Smooth muscle cell of the coronary artery (primary cell): ENCODE measurements around the gene PLCB4. TPM values are rescaled to one million over a fixed set of nuclear protein-coding genes. Genes with fewer than 3 reads are reported as not detected.

Experiments
- total RNA-seq: library from RNA; depleted of rRNA; stranded (reverse); fragments of >200 nt; gene quantifications from 2 replicates; pipeline ENCODE4 v1.2.3, GENCODE V29; 2014; ENCODE audit warnings: low replicate concordance

PLCB4 gene
- total RNA-seq, result 1.1 and 1.8 TPM in 2 replicates

GRCh38 chr20:9068841-9069663 is at the start of gene PLCB4:
TSS of gene PLCB4 (plus strand) at chr20:9069087. CDS start at chr20:9307815, 238,728 bp downstream.

DNA sequence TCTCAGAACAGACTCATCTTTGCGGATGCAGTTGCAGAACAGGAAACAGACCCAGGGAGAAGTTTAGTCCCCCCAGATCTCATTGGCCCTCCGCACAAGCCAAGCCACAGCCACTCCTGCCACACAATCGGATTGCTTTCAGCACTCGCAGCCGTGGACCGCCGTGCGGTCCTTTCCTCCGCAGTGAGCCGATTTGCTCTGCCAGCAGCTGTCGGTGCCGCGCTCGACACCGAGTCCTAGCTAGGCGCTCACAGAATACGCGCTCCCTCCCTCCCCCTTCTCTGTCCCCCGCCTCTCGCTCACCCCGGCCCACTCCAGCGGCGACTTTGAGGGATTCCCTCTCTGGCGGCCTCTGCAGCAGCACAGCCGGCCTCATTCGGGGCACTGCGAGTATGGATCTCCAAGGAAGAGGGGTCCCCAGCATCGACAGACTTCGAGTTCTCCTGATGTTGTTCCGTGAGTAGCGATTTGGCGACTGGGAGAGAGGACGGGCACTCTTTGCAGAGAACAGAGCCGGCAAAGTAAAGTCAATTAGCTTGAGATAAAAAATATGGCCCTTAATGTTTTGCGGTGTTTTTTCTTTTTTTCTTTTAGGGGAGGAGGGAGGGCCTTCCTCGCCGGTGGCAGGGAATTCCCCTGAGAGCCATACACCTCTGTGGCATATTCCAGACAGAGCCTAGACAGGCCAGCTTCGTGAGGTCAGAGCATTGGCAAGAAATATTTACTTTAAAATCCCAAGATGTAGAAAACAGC is 445.8 kb downstream of the PLCB4 start, which contains the start of gene LAMP5:
TSS of gene LAMP5 (plus strand) at position 130 of the 753 bp plus-strand sequence. CDS start at position 393, 263 bp downstream.

